ENCODE measurements around the gene ZNF587.
"Not testable (repeated sequence)": the region's sequence is repeated elsewhere in the genome, so short reads cannot be mapped to it uniquely, and the experiment has no call there.

Gene ZNF587

GRCh38 chr19:57823608-57824007 is 26.1 kb upstream of the ZNF587 start:
- DNase-seq: not testable (repeated sequence)

- no peak for DNase-seq
Observed at GRCh38 chr19:57825511-57825910, 24.1 kb upstream of the ZNF587 start.

DNA sequence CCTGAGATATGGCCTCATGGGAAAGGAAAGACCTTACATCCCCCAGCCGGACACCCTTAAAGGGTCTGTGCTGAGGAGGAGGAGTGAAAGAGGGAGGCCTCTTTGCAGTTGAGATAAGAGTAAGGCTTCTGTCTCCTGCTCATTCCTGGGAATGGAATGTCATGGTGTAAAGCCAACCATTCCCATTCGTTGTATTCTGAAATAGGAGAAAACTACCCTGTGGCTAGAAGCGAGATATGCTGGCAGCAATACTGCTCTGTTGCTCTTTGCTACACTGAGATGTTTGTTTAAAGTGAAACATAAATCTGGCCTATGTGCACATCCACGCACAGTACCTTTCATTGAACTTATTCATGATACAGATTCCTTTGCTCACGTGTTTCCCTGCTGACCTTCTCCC is 20.3 kb upstream of the ZNF587 start:
- DNase-seq: no peak

DNA sequence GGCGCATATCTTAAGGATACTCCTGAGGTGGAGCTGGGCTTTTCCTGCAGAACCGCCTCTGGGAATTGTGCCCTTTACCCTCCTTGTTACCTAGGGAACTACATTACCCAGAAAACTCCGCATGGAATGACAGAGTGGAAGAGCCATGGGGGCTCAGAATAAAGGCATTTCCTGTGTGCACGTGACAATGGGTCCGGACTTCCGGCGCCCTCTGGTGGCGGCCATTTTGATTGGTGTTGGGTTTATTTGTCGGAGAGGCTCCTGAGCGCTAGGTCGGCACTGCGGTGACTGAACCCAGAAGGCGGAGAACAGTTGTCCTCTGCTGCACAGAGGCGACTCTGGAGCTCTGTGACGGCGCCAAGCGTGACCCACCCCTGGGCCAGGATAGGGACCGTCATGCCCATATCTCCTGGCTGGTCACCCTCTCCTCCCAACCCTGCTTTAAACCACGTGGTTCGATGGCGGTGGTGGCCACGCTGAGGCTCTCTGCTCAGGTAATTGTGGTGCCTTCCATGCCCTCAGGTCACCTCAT is 19.5 kb upstream of the ZNF587 start, which contains the start of gene ZNF587B:
Gene ZNF587B (plus strand): TSS at position 229 of the 532 bp plus-strand sequence. CDS start 230 bp downstream, at position 459.
- DNase-seq: peak; percentile 27

GRCh38 chr19:57836991-57837390 is 12.7 kb upstream of the ZNF587 start:
- not testable (repeated sequence) for DNase-seq

GRCh38 chr19:57838622-57839191 is 11.0 kb upstream of the ZNF587 start:
- not testable (repeated sequence) for DNase-seq

DNA sequence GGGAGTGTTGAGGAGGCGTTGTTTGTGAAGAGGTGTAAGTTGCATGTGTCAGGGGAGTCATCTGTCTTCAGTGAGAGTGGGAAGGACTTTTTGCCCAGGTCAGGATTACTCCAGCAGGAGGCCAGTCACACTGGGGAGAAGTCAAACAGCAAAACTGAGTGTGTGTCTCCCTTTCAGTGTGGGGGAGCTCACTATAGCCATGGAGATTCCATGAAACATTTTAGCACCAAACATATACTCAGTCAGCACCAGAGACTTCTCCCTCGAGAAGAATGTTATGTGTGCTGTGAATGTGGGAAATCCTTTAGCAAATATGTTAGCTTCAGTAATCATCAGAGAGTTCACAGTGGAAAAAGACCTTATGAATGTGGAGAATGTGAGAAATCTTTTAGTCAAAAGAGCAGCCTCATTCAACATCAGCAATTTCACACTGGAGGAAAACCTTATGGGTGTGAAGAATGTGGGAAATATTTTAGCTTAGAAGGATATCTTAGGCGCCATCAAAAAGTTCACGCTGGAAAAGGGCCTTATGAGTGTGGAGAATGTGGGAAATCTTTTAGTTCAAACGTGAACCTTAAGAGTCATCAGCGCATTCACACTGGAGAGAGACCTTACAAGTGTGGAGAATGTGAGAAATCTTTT is 8.4 kb upstream of the ZNF587 start:
- DNase-seq: no peak

DNA sequence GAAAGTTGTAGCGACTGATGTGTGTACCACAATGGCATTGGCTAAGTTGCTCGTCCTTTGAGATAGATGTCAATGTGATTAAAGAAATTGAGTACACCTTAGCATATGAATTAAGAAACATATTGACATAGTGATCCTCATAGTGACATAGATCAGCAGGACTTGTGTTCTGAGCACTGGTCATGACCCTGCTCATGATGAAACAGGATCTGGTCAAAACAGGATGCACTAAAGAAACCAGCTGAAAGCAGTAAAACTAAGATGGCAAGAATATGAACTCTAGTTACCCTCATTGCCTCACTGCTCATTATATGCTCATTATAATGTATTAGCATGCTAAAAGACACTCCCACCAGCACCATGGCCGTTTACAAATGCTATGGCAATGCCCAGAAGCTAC is 2.5 kb upstream of the ZNF587 start:
- DNase-seq: not testable (repeated sequence)

DNA sequence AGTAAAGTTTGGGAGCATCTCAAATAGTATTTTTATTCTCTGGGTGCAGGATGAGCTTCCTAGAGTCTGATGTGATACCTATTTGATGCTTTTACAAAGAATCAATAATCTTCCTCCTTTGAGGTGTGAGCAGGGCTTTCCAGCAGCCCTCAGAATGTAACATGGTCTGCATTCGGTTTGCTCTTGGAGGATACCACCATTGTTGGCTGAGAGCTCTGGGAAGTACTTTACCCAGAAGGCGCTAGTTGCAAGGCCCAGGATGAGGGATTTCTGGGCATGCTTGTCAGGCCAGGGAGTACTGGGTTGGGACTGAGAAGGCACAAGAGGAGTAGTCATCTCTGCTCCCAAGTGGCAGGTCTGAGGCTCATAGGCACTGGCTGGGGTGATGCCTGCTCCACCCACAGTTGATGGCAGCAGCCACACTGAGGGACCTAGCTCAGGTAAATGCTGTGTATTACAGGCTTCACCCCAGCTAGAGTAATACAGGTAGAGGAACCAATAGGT is 445 bp upstream of the ZNF587 start:
- DNase-seq: not testable (repeated sequence)

DNA sequence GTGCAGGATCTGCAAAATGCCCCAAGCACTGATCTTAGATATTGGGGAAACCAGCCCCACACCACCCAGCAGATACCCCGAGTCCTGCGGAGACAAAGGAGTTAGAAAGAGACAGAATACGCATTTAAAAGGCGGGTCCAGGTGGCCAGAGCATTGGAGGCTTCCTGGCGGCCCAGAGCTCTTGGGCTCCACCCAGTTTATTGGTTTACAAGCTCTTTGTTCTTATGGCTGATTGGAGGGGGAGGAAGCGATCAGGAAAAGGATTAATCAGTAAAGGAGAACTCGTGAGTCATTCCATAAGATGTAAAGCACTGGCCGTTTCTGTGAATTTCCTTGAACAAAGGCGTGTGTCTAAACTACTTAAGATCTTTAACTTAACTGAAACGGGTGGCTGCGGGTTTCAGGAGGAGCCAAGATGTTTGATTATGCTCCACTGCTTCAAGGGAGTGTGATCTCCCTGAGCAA is 926 bp downstream of the ZNF587 start:
- peak; percentile 41 for DNase-seq

GRCh38 chr19:57851812-57852603 is 2.3 kb downstream of the ZNF587 start:
- DNase-seq: not testable (repeated sequence)

GRCh38 chr19:57854117-57854516 is 4.5 kb downstream of the ZNF587 start:
- DNase-seq: not testable (repeated sequence)

DNA sequence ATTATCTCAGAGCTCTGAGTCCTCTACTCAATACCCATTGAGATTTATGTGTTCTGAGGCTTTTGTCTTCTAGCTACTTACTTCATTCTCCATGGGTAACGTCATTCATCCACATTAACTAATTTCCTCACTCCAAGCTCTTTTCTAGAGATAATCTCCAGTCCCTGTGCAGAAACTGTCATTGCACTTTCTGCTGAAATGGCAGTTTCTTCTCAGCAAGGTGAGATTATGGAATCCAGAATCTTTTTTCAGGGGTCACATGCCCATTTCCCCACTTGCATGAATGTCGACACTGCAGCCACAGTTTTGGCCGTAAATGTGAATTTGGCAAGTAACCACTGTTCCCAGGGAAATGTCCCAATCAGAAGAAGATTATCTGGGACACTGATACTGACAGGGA is 12.7 kb downstream of the ZNF587 start:
- not testable (repeated sequence) for DNase-seq

DNA sequence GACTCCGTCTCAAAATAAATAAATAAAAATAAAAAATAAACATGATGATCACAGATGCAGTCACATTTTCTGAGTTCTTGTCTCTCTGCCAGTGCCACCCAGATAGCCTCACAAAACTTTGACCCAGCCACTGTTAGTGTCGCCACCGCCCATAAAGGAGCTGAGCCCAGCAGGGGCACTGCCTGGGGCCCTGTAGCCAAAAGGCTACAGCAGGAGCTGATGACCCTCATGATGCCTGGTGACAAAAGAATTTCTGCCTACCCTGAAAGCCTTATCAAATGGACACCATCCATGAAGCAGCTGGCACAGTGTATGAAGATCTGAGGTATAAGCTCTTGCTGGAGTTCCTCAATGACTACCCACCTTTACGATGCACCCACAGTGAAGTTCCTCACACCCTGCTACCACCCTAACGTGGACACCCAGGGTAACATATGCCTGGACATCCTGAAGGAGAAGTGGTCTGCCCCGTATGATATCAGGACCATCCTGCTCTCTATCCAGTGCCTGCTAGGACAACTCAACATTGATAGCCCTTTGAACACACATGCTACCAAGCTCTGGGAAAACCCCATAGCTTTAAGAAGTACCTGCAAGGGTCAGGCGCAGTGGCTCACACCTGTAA is 18.3 kb downstream of the ZNF587 start:
- no peak for DNase-seq

DNA sequence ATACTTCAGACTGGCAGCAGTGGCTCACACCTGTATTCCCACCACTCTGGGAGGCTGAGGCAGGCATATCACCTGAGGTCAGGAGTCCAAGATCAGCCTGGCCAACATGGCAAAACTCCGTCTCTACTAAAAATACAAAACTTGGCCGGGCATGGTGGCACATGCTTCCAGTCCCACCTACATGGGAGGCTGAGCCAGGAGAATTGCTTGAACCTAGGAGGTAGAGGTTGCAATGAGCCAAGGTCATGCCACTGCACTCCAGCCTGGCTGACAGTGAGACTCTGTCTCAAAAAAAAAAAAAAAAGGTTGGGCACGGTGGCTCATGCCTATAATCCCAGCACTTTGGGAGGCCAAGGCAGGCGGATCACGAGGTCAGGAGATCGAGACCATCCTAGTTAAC is 20.0 kb downstream of the ZNF587 start:
- DNase-seq: not testable (repeated sequence)

DNA sequence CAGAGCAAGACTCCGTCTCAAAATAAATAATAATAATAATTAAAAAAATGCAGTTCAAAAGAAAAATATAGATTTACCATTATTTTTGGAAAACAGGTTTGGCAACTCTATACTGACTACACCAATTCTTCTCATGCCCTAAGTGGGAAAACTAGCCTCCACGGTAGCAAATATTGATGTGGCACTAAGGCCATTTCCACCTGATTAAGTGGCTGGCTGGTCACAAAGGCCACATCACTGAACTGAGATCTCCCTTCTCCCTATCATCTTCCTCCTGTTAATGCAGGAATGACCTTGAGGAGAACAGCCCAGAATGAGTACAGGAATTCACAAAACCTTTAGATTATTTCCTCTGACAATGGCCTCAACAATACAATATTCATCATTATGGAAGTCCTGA is 20.6 kb downstream of the ZNF587 start:
- no peak for DNase-seq

DNA sequence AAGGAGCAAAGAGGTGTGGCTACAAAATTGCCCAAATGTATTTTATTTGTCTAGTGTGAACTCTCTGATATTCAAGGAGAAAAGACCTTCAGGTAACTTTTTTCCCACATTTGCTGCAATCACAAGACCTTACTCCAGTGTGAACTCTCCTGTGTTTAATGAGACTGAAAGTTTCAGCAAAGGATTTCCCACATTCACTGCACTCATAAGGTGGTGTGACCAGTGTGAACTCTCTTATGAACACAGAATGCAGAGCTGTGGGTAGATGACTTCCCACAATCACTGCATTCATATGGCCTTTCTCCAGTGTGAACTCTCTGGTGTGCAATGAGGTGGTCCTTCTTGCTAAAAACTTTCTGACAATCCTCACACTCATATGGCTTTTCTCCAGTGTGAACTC is 22.8 kb downstream of the ZNF587 start:
- DNase-seq: no peak

GRCh38 chr19:57873883-57874799 is 24.5 kb downstream of the ZNF587 start:
- DNase-seq: not testable (repeated sequence)

- no peak for DNase-seq
Observed at GRCh38 chr19:57886046-57886445, 36.4 kb downstream of the ZNF587 start.

GRCh38 chr19:57887195-57887941 is 37.7 kb downstream of the ZNF587 start:
- no peak for DNase-seq

- DNase-seq: no peak
Observed at GRCh38 chr19:57888107-57888559, 38.5 kb downstream of the ZNF587 start.

Measured in activated CD4-positive, alpha-beta T cell treated with anti-CD3 and anti-CD28 coated beads, Interleukin-2, Interleukin-6, amounts not matched to agents 100 ng/mL and 50 ng/mL, durations not matched to agents 16 hours and 8 hours (primary cell).